Measurements from ENCODE around the gene PHKA1.

PHKA1 gene

GRCh38 chrX:72693477-72693876, 20.6 kb downstream of the PHKA1 start:
- Histone ChIP-seq H3K79me2 (ENCODE audit: insufficient read depth, low read depth) (no peaks in the 10 kb centered on the region), H3K9ac (no peak overlapping the region), H3K36me3 (ENCODE audit: insufficient read depth) (no peaks in the 10 kb centered on the region), H3K27me3 (ENCODE audit: insufficient read depth, low read depth) (no peaks in the 10 kb centered on the region), H3K27ac (no peak overlapping the region), H3K4me2 (no peak overlapping the region), H3K4me1 (ENCODE audit: low read depth, poor library complexity, severe bottlenecking) (no peaks in the 10 kb centered on the region), H2AFZ (ENCODE audit: low read depth) (no peak overlapping the region), H4K20me1 (ENCODE audit: insufficient read depth) (no peaks in the 10 kb centered on the region), H3K4me3 (IDR thresholded peaks at IDR 0.05; ENCODE audit: insufficient read depth, low read depth, low read length) (no peak overlapping the region)
- no peak for TF ChIP-seq CTCF (conservative IDR thresholded peaks at IDR 0.05; ENCODE audit: low read depth, low read length)

- Histone ChIP-seq H3K4me1 (ENCODE audit: low read depth, poor library complexity, severe bottlenecking) (peaks cover 16% of the 10 kb centered on the region), H3K27ac (no peak overlapping the region), H3K79me2 (ENCODE audit: insufficient read depth, low read depth) (no peaks in the 10 kb centered on the region), H3K27me3 (ENCODE audit: insufficient read depth, low read depth) (no peaks in the 10 kb centered on the region), H2AFZ (ENCODE audit: low read depth) (no peak overlapping the region), H4K20me1 (ENCODE audit: insufficient read depth) (no peaks in the 10 kb centered on the region), H3K4me3 (IDR thresholded peaks at IDR 0.05; ENCODE audit: insufficient read depth, low read depth, low read length) (no peak overlapping the region), H3K36me3 (ENCODE audit: insufficient read depth) (no peaks in the 10 kb centered on the region), H3K4me2 (no peak overlapping the region), H3K9ac (no peak overlapping the region)
- no peak for TF ChIP-seq CTCF (conservative IDR thresholded peaks at IDR 0.05; ENCODE audit: low read depth, low read length)
Measured at GRCh38 chrX:72687396-72687795, 26.7 kb downstream of the PHKA1 start.

GRCh38 chrX:72685810-72686456, 28.2 kb downstream of the PHKA1 start:
- H2AFZ ChIP-seq (ENCODE audit: low read depth): no peak overlapping the region
- H3K9ac ChIP-seq: no peak overlapping the region
- no peak overlapping the region for H3K4me3 ChIP-seq (IDR thresholded peaks at IDR 0.05; ENCODE audit: insufficient read depth, low read depth, low read length)
- H3K4me2 ChIP-seq: no peak overlapping the region
- no peak overlapping the region for H3K27ac ChIP-seq
- peaks cover 16% of the 10 kb centered on the region for H3K4me1 ChIP-seq (ENCODE audit: low read depth, poor library complexity, severe bottlenecking)
- no peaks in the 10 kb centered on the region for H3K79me2 ChIP-seq (ENCODE audit: insufficient read depth, low read depth)
- H3K27me3 ChIP-seq (ENCODE audit: insufficient read depth, low read depth): no peaks in the 10 kb centered on the region
- no peaks in the 10 kb centered on the region for H4K20me1 ChIP-seq (ENCODE audit: insufficient read depth)
- no peak for TF ChIP-seq CTCF (conservative IDR thresholded peaks at IDR 0.05; ENCODE audit: low read depth, low read length)
- no peaks in the 10 kb centered on the region for H3K36me3 ChIP-seq (ENCODE audit: insufficient read depth)

DNA sequence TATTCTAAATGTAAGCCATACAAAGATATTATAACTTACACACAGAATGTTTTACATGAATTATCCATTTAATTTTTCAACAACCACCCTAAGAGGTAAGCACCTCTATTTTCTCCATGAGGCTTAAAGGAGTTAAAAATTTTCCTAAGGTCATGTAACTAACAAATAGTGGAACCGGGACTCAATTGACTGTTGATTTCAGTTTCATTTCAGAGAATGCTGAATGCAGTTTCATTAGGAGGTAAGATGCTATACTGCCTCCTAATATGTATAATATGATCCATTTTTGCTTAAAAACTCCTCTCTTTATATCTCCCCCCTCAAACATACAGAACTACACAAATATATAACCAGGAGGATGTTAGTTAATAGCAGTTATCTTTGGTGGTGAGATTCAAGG, 29.1 kb downstream of the PHKA1 start:
- peaks cover 16% of the 10 kb centered on the region for H3K4me1 ChIP-seq (ENCODE audit: low read depth, poor library complexity, severe bottlenecking)
- H3K27ac ChIP-seq: no peak overlapping the region
- H4K20me1 ChIP-seq (ENCODE audit: insufficient read depth): no peaks in the 10 kb centered on the region
- no peaks in the 10 kb centered on the region for H3K79me2 ChIP-seq (ENCODE audit: insufficient read depth, low read depth)
- H3K36me3 ChIP-seq (ENCODE audit: insufficient read depth): no peaks in the 10 kb centered on the region
- no peak overlapping the region for H3K9ac ChIP-seq
- H3K27me3 ChIP-seq (ENCODE audit: insufficient read depth, low read depth): no peaks in the 10 kb centered on the region
- H3K4me3 ChIP-seq (IDR thresholded peaks at IDR 0.05; ENCODE audit: insufficient read depth, low read depth, low read length): no peak overlapping the region
- H2AFZ ChIP-seq (ENCODE audit: low read depth): no peak overlapping the region
- H3K4me2 ChIP-seq: peak overlapping the region; percentile 66
- no peak for TF ChIP-seq CTCF (conservative IDR thresholded peaks at IDR 0.05; ENCODE audit: low read depth, low read length)
